SK-N-MC (cell line): ENCODE measurements around the gene GRK3.

Source experiments
- EZH2 ChIP-seq: fragments of 200-600 bp; sonication (generic); IDR thresholded peaks from one replicate; pipeline ENCODE4 v1.6.1; 2017; ENCODE audit warnings: antibody characterized with exemption
- FOXP2 ChIP-seq: optimal IDR thresholded peaks from 2 replicates; pipeline ENCODE3; 2011; ENCODE audit warnings: mild to moderate bottlenecking, moderate library complexity; ENCODE audit not compliant: insufficient read depth; ENCODE audit errors: extremely low read length, control extremely low read depth
- POLR2AphosphoS5 ChIP-seq: IDR thresholded peaks from 2 replicates; pipeline ENCODE4 v1.6.1; 2012; ENCODE audit warnings: mild to moderate bottlenecking, low read depth, low read length, borderline replicate concordance

DNA sequence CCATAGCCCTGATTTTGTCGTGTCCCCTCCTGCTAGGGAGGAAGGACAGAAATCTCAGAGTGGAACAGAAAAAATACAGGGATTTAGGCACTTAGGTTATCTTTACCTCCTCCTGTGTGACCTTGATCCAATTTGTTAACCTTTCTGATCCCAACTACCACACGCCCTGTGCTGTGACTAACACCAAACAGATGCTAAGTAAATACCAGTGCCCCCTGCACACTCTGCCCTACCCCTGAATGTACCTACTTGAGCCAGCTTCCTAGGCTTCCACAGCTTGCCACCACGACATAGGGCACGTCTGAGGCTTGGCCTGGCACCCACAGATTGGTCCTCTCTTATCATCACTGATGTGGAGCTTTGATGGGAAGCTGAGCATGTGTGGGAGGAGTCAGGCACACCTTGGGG is 186.7 kb downstream of the GRK3 start:
- no peak for TF ChIP-seq POLR2AphosphoS5
- TF ChIP-seq EZH2 = no peak
- no peak for TF ChIP-seq FOXP2
